ENCODE measurements around the gene ZACN. TPM values are rescaled to one million over a fixed set of nuclear protein-coding genes. Genes with fewer than 3 reads are reported as not detected.

Gene ZACN
- total RNA-seq, 1 donor from 2014 or later, result not detected

GRCh38 chr17:76080768-76081287 lies 1.8 kb downstream of the ZACN start:
- Histone ChIP-seq H3K9ac (no peak overlapping the region), H2AFZ (replicated peaks) (no peak overlapping the region), H3K27ac (no peak overlapping the region), H3K9me3 (ENCODE audit: low read depth) (no peaks in the 10 kb centered on the region), H3K27me3 (peaks cover 49% of the 10 kb centered on the region), H3K4me3 (no peak overlapping the region), H3K36me3 (no peaks in the 10 kb centered on the region), H3K4me2 (peak overlapping the region; percentile 83), H4K20me1 (ENCODE audit: low read depth) (peaks cover 37% of the 10 kb centered on the region), H3F3A (ENCODE audit: low read depth) (peaks cover 26% of the 10 kb centered on the region), H3K79me2 (ENCODE audit: low read depth) (no peaks in the 10 kb centered on the region), H3K4me1 (peaks cover 29% of the 10 kb centered on the region)
- DNase-seq (ENCODE audit: low spot score), result no peak
- TF ChIP-seq, protein P1, sequence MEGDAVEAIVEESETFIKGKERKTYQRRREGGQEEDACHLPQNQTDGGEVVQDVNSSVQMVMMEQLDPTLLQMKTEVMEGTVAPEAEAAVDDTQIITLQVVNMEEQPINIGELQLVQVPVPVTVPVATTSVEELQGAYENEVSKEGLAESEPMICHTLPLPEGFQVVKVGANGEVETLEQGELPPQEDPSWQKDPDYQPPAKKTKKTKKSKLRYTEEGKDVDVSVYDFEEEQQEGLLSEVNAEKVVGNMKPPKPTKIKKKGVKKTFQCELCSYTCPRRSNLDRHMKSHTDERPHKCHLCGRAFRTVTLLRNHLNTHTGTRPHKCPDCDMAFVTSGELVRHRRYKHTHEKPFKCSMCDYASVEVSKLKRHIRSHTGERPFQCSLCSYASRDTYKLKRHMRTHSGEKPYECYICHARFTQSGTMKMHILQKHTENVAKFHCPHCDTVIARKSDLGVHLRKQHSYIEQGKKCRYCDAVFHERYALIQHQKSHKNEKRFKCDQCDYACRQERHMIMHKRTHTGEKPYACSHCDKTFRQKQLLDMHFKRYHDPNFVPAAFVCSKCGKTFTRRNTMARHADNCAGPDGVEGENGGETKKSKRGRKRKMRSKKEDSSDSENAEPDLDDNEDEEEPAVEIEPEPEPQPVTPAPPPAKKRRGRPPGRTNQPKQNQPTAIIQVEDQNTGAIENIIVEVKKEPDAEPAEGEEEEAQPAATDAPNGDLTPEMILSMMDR (IDR thresholded peaks at IDR 0.05), result no peak
- TF ChIP-seq EZH2phosphoT487 (IDR thresholded peaks at IDR 0.05), result no peak
- no peak for TF ChIP-seq EZH2 (IDR thresholded peaks at IDR 0.05)
- H3K4me3 Mint-ChIP-seq, result peak overlapping the region; percentile 41
- H3K4me1 Mint-ChIP-seq, result peaks cover 14% of the 10 kb centered on the region
- H3K9me3 Mint-ChIP-seq, result no peaks in the 10 kb centered on the region
- peak overlapping the region; percentile 69 for H3K27ac Mint-ChIP-seq
- peaks cover 50% of the 10 kb centered on the region for H3K27me3 Mint-ChIP-seq (ENCODE audit: insufficient read depth, low read depth)
- peaks cover 4% of the 10 kb centered on the region for H3K36me3 Mint-ChIP-seq

DNA sequence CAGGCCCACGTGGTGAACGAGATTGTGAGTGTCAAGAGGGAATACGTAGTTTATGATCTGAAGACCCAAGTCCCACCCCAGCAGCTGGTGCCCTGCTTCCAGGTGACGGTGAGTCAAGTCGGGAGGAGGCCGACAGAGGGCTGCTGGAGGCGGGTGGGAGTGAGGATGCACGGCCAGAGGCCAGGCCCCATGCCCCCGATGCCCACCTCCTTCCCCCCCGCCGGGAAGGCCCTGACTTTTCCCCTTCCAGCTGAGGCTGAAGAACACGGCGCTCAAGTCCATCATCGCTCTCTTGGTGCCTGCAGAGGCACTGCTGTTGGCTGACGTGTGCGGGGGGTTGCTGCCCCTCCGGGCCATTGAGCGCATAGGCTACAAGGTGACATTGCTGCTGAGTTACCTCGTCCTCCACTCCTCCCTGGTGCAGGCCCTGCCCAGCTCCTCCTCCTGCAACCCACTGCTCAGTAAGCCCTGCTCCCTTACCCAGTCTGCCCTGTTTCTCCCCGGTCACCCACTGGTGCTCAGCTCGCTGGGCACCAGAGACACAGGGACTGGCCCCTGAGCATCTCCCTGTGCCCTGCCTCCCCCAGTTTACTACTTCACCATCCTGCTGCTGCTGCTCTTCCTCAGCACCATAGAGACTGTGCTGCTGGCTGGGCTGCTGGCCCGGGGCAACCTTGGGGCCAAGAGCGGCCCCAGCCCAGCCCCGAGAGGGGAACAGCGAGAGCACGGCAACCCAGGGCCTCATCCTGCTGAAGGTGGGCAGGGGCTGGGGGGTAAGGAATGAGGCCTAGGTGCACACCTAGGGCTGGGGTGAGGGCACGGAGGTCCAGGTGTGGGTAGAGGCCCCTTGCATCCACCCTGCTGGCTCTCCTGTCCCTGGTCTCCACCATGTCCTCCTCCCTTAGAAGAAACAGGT lies 2.6 kb downstream of the ZACN start:
- H3K36me3 Mint-ChIP-seq, result peaks cover 4% of the 10 kb centered on the region
- no peak overlapping the region for H3K27ac ChIP-seq
- H3K4me3 ChIP-seq, result no peak overlapping the region
- no peak overlapping the region for H3K9ac ChIP-seq
- H3K27me3 ChIP-seq, result peaks cover 42% of the 10 kb centered on the region
- TF ChIP-seq, protein P1 (IDR thresholded peaks at IDR 0.05), result no peak
- TF ChIP-seq EZH2phosphoT487 (IDR thresholded peaks at IDR 0.05) (no peak), EZH2 (IDR thresholded peaks at IDR 0.05) (no peak)
- no peak for DNase-seq (ENCODE audit: low spot score)
- H3K4me1 Mint-ChIP-seq, result peaks cover 14% of the 10 kb centered on the region
- H4K20me1 ChIP-seq (ENCODE audit: low read depth), result peaks cover 30% of the 10 kb centered on the region
- H2AFZ ChIP-seq (replicated peaks), result no peak overlapping the region
- H3K4me1 ChIP-seq, result peaks cover 25% of the 10 kb centered on the region
- peaks cover 43% of the 10 kb centered on the region for H3K27me3 Mint-ChIP-seq (ENCODE audit: insufficient read depth, low read depth)
- H3K36me3 ChIP-seq, result no peaks in the 10 kb centered on the region
- H3K4me2 ChIP-seq, result no peak overlapping the region
- no peaks in the 10 kb centered on the region for H3K9me3 ChIP-seq (ENCODE audit: low read depth)
- no peaks in the 10 kb centered on the region for H3K79me2 ChIP-seq (ENCODE audit: low read depth)
- peak overlapping the region; percentile 41 for H3K4me3 Mint-ChIP-seq
- no peaks in the 10 kb centered on the region for H3K9me3 Mint-ChIP-seq
- peak overlapping the region; percentile 19 for H3K27ac Mint-ChIP-seq
- H3F3A ChIP-seq (ENCODE audit: low read depth), result peaks cover 24% of the 10 kb centered on the region

DNA sequence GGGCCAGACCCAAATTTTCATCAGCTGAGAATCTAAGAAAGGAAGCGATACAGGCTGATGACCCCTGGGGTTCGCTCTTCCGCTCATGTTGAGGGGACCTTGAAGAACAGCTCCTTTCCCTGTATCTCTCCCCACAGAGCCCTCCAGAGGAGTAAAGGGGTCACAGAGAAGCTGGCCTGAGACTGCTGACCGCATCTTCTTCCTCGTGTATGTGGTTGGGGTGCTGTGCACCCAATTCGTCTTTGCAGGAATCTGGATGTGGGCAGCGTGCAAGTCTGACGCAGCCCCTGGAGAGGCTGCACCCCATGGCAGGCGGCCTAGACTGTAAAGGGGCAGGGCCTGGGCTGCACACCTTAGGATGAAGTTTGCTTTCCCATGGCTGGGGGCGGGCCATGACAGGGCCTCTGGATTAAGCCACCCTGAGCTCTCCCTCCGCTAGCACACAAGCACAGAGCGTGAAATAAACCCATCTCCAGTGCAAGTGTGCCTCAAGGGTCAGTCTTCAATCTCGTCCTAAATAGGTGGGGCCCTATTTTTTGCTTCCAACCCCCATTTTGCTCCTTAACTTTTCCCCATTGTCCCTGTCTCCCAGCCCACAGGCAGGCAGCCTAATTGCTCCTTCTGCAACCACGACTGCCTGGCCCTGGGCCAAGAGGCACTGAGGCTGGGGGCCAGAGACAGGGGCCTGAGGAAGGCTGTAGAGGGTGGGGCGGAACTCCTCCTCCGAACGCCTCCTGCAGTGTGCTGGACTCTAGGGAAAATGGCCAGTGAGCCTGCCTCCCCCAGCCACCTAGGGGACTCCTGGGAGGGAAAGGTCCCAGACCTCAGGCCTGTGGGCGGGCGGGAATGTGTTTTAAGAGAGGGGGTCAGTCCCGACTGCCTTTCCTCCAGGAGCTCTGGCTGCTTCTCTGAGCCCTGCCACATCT lies 3.6 kb downstream of the ZACN start:
- no peaks in the 10 kb centered on the region for H3K79me2 ChIP-seq (ENCODE audit: low read depth)
- DNase-seq (ENCODE audit: low spot score), result no peak
- Mint-ChIP-seq H3K36me3 (peaks cover 6% of the 10 kb centered on the region), H3K4me1 (peaks cover 14% of the 10 kb centered on the region), H3K27ac (no peak overlapping the region), H3K4me3 (no peak overlapping the region), H3K9me3 (no peaks in the 10 kb centered on the region), H3K27me3 (ENCODE audit: insufficient read depth, low read depth) (peaks cover 34% of the 10 kb centered on the region)
- peaks cover 31% of the 10 kb centered on the region for H3K27me3 ChIP-seq
- H3K4me3 ChIP-seq, result no peak overlapping the region
- H2AFZ ChIP-seq (replicated peaks), result no peak overlapping the region
- peaks cover 18% of the 10 kb centered on the region for H3K4me1 ChIP-seq
- peaks cover 20% of the 10 kb centered on the region for H4K20me1 ChIP-seq (ENCODE audit: low read depth)
- no peak overlapping the region for H3K4me2 ChIP-seq
- peaks cover 24% of the 10 kb centered on the region for H3F3A ChIP-seq (ENCODE audit: low read depth)
- no peaks in the 10 kb centered on the region for H3K9me3 ChIP-seq (ENCODE audit: low read depth)
- no peak overlapping the region for H3K27ac ChIP-seq
- H3K9ac ChIP-seq, result no peak overlapping the region
- no peaks in the 10 kb centered on the region for H3K36me3 ChIP-seq
- TF ChIP-seq, protein P1 (IDR thresholded peaks at IDR 0.05), result no peak
- TF ChIP-seq EZH2phosphoT487 (IDR thresholded peaks at IDR 0.05) (no peak), EZH2 (IDR thresholded peaks at IDR 0.05) (no peak)

Measured in neural progenitor cell (in vitro differentiated cells).